ENCODE data around the gene WFS1. TPM values are rescaled to one million over a fixed set of nuclear protein-coding genes. Genes with fewer than 3 reads are reported as not detected.
A peak's percentile ranks its signal among the peaks of the same experiment; 100 is the strongest.

WFS1 gene
- total RNA-seq, 2 experiments from 2014 or later, result 1.8 to 2.8 TPM

GRCh38 chr4:6248394-6248793, 21.3 kb upstream of the WFS1 start:
- POLR2A ChIA-PET, result no interaction called here
- Mint-ChIP-seq H3K9me3 (peaks cover 12% of the 10 kb centered on the region), H3K27ac (no peak overlapping the region), H3K36me3 (ENCODE audit: low read depth) (no peaks in the 10 kb centered on the region), H3K4me1 (ENCODE audit: low read depth) (no peaks in the 10 kb centered on the region), H3K27me3 (peaks cover 42% of the 10 kb centered on the region), H3K4me3 (no peak overlapping the region)
- CTCF ChIA-PET, result interaction anchor here (1.0 to 10.6 kb wide), 3 partner anchors 11 to 85 kb away, joined by 3 to 304 read pairs (median 40); no protein-coding TSS in a partner anchor
- intact Hi-C loops (cut with micrococcal nuclease), result no loop called here
- no peak for TF ChIP-seq CTCF (IDR thresholded peaks at IDR 0.05)
- no peak for DNase-seq
- ATAC-seq, result no peak

DNA sequence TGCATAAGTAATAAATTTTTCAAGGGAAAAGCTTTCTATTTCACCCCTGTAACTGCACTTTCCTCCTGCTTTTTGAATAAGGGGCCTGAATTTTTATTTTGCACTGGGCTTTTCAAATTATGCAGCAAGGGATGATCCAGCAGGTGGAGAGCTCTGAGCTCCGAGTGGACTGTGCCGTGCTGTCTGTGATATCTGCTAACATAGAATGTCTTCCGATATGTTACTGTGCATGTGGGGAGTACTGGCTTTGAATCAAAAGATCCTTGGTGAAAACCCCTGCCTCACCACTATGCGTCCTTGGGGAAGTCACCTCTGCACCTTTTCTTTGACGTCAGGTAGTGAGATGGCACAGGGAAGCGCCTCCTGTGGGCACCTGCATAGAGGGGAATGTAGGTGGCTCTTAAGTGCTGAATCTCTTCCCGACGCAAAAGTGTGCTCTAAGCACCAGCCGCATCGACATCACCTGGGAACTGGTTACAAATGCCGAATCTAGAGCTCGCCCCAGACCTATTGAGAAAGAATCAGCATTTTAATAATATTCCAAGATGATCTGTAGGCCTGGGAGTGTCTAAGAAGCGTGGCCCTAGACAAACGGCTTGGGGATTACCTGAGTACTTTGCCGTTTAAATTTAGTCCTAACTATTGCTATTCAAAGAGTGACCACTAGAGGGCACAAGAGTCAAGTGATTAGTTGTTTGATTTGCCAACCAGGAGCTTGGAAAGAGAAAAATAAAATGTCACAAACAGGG, 19.2 kb upstream of the WFS1 start:
- no peak for TF ChIP-seq CTCF (IDR thresholded peaks at IDR 0.05)
- ChIA-PET POLR2A (interaction anchor here (0.6 kb wide), 1 partner anchor 21 kb away, joined by 4 read pairs; no protein-coding TSS in a partner anchor), CTCF (interaction anchor here (0.6 to 10.6 kb wide), 51 partner anchors 9 to 819 kb away, joined by 3 to 304 read pairs (median 4); partner anchors contain the start of gene WFS1)
- ATAC-seq, result peak; percentile 55
- intact Hi-C loops (cut with micrococcal nuclease), result no loop called here
- Mint-ChIP-seq H3K9me3 (no peaks in the 10 kb centered on the region), H3K27ac (no peak overlapping the region), H3K4me1 (ENCODE audit: low read depth) (no peaks in the 10 kb centered on the region), H3K27me3 (peaks cover 25% of the 10 kb centered on the region), H3K36me3 (ENCODE audit: low read depth) (no peaks in the 10 kb centered on the region), H3K4me3 (no peak overlapping the region)
- DNase-seq, result peak; percentile 10

GRCh38 chr4:6250984-6251295, 18.7 kb upstream of the WFS1 start:
- H3K27ac Mint-ChIP-seq, result no peak overlapping the region
- H3K9me3 Mint-ChIP-seq, result no peaks in the 10 kb centered on the region
- H3K4me3 Mint-ChIP-seq, result no peak overlapping the region
- H3K36me3 Mint-ChIP-seq (ENCODE audit: low read depth), result no peaks in the 10 kb centered on the region
- no peaks in the 10 kb centered on the region for H3K4me1 Mint-ChIP-seq (ENCODE audit: low read depth)
- CTCF ChIA-PET, result interaction anchor here (0.6 to 10.6 kb wide), 39 partner anchors 9 to 296 kb away, joined by 3 to 304 read pairs (median 4); partner anchors contain the start of gene WFS1
- intact Hi-C loops (cut with micrococcal nuclease), result loop anchor here (1.0 kb wide), 1 partner anchor 76 kb away; no protein-coding TSS in a partner anchor
- H3K27me3 Mint-ChIP-seq, result peaks cover 25% of the 10 kb centered on the region
- peak; percentile 73 for TF ChIP-seq CTCF (IDR thresholded peaks at IDR 0.05)
- POLR2A ChIA-PET, result interaction anchor here (0.6 kb wide), 1 partner anchor 20 kb away, joined by 4 read pairs; no protein-coding TSS in a partner anchor
- DNase-seq, result no peak
- no peak for ATAC-seq

DNA sequence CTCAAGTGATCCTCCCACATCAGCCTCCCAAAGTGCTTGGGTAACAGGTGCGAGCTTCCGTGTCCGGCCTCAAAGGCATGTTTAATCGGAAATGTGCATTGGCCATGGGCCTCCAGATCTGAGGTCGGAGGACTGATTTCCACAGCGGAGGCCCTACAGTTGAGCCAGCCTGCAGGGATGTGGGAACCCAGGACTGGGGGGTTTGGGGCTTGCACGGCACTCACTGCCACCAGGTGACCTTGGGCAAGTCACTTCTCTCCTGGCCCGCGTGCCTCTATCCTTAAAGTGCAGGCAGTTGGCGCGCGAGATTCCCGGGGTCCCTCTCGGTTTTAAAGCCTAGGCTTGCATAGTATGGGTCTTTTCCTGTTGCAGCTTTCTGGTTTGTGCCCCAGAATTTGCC, 18.3 kb upstream of the WFS1 start:
- ChIA-PET POLR2A (no interaction called here), CTCF (interaction anchor here (0.6 to 10.6 kb wide), 38 partner anchors 8 to 295 kb away, joined by 3 to 304 read pairs (median 4); partner anchors contain the start of gene WFS1)
- ATAC-seq (no peak), DNase-seq (no peak)
- no peak overlapping the region for H3K4me3 Mint-ChIP-seq
- H3K36me3 Mint-ChIP-seq (ENCODE audit: low read depth), result no peaks in the 10 kb centered on the region
- H3K27ac Mint-ChIP-seq, result no peak overlapping the region
- H3K27me3 Mint-ChIP-seq, result peaks cover 24% of the 10 kb centered on the region
- intact Hi-C loops (cut with micrococcal nuclease), result loop anchor here (1.0 kb wide), 1 partner anchor 76 kb away; no protein-coding TSS in a partner anchor
- no peak for TF ChIP-seq CTCF (IDR thresholded peaks at IDR 0.05)
- no peaks in the 10 kb centered on the region for H3K4me1 Mint-ChIP-seq (ENCODE audit: low read depth)
- H3K9me3 Mint-ChIP-seq, result no peaks in the 10 kb centered on the region

DNA sequence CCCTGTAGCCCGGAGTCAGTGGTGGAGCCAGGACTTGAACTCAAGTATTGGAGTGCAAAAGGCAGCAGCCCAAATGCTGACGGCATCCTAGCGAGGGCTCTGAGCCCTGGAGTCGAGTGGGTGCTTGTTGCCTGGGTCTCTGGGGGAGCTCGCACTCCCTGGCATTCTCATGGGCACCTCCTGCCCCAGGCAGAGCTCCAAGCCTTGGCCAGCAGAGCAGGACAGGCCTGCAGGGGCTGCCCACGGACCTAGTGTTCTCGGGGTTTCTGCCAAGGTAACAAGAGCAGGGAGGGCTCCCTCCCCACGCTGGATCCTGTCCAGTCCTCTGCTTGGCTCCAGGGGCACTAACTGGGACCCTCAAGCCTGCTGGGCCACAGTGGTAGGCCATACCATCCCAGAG, 17.6 kb upstream of the WFS1 start:
- intact Hi-C loops (cut with micrococcal nuclease), result no loop called here
- H3K4me3 Mint-ChIP-seq, result no peak overlapping the region
- H3K27me3 Mint-ChIP-seq, result peaks cover 21% of the 10 kb centered on the region
- no peak for DNase-seq
- no peaks in the 10 kb centered on the region for H3K9me3 Mint-ChIP-seq
- CTCF ChIA-PET, result interaction anchor here (1.4 to 10.6 kb wide), 4 partner anchors 8 to 205 kb away, joined by 3 to 304 read pairs (median 24); no protein-coding TSS in a partner anchor
- peaks cover 2% of the 10 kb centered on the region for H3K4me1 Mint-ChIP-seq (ENCODE audit: low read depth)
- no peak for TF ChIP-seq CTCF (IDR thresholded peaks at IDR 0.05)
- no peak for ATAC-seq
- POLR2A ChIA-PET, result no interaction called here
- H3K36me3 Mint-ChIP-seq (ENCODE audit: low read depth), result no peaks in the 10 kb centered on the region
- H3K27ac Mint-ChIP-seq, result no peak overlapping the region

Measured in activated CD8-positive, alpha-beta T cell treated with anti-CD3 and anti-CD28 coated beads for 36 hours (primary cell).